HG02840 (cell line): Measurements from ENCODE around the gene CASKIN2.
"Not testable (repeated sequence)": the region's sequence is repeated elsewhere in the genome, so short reads cannot be mapped to it uniquely, and the experiment has no call there.

Experiments
- ATAC-seq: cut with Tn5 transposase; IDR thresholded peaks from one replicate; pipeline ENCODE4 v1.9.1; 2021; ENCODE audit warnings: mild to moderate bottlenecking, moderate library complexity, moderate number of reproducible peaks; ENCODE audit not compliant: unreplicated experiment, low FRiP score

The CASKIN2 gene

GRCh38 chr17:75474736-75475135, 40.6 kb downstream of the CASKIN2 start:
- no peak for ATAC-seq

GRCh38 chr17:75473246-75473645, 42.1 kb downstream of the CASKIN2 start:
- ATAC-seq: no peak

DNA sequence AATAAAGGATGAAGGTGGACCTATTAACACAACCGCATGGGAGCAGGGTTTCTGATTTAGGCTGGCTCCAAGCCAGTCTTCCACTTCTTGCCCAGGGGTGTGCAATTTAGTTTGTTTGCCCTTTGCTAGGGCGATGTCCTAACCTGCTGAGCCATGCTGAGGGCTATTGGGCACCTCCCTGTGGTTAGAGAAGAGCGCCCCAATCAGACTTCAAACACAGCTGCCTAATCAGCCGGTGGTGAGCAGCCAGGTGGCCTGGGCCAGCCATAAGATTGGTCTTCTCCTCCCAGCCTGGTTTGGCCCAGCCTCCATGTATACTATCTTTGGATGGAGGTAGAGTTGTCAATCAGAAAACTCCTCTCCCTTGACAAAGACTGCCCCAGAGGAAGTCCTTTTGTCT, 43.2 kb downstream of the CASKIN2 start:
- no peak for ATAC-seq

DNA sequence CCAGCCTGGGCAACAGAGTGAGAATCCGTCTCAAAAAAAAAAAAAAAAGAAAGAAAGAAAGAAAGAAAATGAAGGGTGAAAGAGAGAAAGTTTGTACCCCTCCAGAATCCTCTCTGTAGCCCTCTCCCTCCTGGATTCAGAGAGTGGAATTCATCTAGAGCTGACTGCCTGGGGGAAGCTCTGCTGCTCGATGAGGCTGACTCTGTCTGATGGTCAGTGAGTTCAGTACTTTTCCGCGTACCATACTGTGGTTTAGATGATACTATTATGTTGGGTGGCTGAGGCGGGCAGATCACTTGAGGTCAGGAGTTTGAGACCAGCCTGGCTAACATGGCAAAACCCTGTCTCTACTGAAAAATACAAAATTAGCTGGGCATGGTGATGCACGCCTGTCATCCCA, 44.1 kb downstream of the CASKIN2 start:
- ATAC-seq: no peak

- no peak for ATAC-seq
Observed at GRCh38 chr17:75468779-75469373, 46.5 kb downstream of the CASKIN2 start.

GRCh38 chr17:75468291-75468754, 47.0 kb downstream of the CASKIN2 start:
- no peak for ATAC-seq

DNA sequence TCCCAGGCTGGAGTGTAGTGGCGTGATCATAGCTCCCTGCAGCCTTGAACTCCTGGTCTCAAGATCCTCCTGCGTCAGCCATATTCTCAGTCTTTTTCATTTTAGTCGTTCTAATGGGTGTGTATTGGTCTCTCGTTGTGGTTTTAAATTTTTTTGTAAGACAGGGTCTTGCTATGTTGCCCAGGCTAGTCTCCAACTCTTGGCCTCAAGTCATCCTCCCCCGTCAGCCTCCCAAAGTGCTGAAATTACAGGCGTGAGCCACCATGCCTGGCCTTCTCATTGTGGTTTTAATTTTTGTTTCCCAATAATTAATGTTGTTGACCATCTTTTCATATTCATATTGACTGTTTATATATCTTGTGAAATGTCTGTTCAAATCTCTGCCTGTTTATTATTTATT, 50.3 kb downstream of the CASKIN2 start:
- no peak for ATAC-seq

GRCh38 chr17:75463603-75464002, 51.7 kb downstream of the CASKIN2 start:
- no peak for ATAC-seq

DNA sequence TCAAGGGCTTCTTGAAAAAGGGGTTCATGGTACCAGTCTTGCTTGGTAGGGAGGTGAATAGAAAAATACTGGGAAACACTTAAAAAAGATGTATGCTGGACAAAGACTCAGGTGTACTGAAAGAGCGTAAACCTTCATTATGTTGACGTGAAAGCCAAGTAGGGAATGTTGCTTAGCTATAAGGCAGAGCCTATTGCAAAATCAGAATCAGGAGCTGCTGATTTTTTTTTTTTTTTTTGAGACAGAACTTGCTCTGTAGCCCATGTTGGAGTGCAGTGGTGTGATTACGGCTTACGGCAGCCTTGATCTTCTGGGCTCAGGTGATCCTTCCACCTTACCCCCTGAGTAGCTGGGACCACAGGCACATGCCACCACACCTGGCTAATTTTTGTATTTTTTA, 55.0 kb downstream of the CASKIN2 start:
- ATAC-seq: no peak

GRCh38 chr17:75459590-75460267, 55.6 kb downstream of the CASKIN2 start:
- ATAC-seq: no peak

GRCh38 chr17:75459246-75459589, 56.1 kb downstream of the CASKIN2 start:
- no peak for ATAC-seq

DNA sequence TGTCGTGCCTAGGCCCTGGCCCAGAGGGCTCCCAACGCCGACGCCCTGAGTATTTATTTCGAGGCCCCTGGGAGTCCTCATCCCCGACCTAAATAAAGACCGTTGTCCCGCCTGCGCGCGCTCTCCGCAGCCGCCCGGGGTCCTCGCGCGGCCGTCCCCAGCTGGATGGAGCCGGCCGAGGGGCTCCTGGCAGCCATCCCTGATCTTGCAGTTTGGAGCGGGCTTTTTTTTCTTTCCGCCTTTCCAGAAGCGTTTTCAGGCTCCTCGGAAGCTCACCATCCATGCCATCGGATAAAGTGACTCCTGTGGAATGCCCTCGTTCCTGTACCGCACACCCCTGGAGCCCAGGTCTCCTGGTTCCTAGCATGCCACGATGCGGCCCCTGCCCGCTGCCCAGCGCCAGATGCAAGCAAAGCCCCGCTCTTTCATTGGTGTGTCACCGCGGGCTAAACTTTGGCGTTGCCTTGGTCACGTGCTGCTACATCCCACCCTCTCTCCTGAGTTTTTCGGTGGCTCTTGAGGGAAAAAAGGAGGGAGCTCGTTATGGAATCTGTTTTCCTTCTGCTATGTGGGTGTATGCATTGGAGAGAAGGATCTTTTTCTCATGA, 58.2 kb downstream of the CASKIN2 start:
- no peak for ATAC-seq

DNA sequence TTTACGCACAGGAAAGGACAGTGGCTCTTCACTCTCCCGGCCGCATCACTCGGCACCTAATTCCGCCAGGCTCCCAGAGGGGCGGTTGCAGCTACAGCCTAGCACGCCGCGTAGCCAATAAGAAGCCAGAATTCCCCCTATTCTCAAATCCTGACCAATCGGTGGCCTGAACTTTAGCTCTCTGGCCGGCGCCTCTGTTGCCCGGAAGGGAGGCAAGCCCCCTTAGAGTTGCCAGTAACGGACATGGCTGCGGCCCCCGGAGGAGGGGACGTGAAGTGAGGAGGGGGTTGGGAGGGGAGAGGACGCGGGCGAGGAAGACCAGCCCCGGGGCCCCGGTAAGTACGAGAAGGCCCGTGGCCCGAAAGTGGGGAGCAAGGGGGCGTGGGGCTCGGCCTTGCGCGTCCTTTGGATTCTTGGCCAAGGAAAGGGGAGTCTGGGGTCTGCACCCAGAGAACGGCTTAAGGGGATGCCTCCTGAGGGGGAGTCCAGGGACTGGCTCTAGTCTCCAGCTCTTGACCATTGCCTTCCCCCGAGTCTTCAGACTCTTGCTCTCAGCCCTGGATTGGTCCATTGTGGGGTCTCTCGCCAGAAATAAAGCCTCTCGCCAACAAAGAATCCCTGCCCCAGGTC, 58.8 kb downstream of the CASKIN2 start, which contains the start of gene TMEM94:
TSS of gene TMEM94 (plus strand) at position 219 of the 630 bp plus-strand sequence. CDS start 15,271 bp downstream, outside the sequence.
- peak; percentile 89 for ATAC-seq

DNA sequence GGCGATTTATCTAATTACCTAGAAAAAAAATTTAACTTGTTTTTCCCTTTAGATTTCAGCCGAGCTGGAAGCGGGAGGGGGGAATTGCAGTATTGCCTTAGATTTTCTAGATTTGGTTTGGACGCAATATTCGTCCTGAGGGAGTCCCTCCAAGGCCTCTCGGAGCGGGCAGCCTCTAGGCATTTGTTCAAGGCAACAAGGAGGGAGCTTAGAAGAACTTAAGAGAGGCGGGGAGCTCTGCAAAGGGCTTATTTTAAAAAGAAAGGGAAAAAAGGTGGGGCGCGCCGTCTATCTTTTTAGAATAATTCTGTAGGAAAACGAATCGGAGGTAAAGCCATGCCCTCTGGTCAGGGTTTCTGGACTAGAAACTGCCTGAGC, 59.3 kb downstream of the CASKIN2 start:
- ATAC-seq: peak; percentile 12

GRCh38 chr17:75454672-75455071, 60.7 kb downstream of the CASKIN2 start:
- not testable (repeated sequence) for ATAC-seq

GRCh38 chr17:75454193-75454592, 61.1 kb downstream of the CASKIN2 start:
- no peak for ATAC-seq

DNA sequence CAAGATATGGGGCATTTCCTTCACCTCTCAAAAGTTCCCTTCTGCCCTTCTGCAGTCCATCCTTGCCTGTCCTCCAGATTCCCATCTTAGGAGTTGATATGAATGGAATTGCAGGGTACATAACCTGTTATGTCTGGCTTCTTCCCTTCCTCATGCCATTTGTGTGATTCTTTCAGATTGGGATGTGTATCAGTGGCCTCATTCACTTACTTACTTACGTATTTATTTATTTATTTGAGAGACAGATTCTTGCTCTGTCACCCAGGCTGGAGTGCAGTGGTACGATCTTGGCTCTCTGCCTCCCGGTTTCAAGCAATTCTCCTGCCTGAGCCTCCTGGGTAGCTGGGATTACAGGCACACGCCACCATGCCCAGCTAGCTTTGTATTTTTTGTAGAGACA, 65.1 kb downstream of the CASKIN2 start:
- no peak for ATAC-seq
